Gastroesophageal sphincter (tissue), 4 donors: ENCODE results near the gene COL6A2. TPM values are rescaled to one million over a fixed set of nuclear protein-coding genes. Genes with fewer than 3 reads are reported as not detected.

Source experiments
- ATAC-seq: fragments of 150-250 bp; one replicate; pipeline ENCODE4 v1.9.1; 2016; ENCODE audit warnings: mild to moderate bottlenecking, moderate library complexity
- H3K27ac ChIP-seq, 4 donors: fragments of 200-600 bp; sonication (generic) in 3 of 4; 1 replicate in 3 of 4; 2 replicates in 1 of 4; pipeline ENCODE4 v1.5.1; 2016 to 2019
- H3K27me3 ChIP-seq: fragments of 200-600 bp; sonication (generic); one replicate; pipeline ENCODE4 v1.5.1; 2019
- H3K36me3 ChIP-seq, 2 donors: fragments of 200-600 bp; sonication (generic); one replicate each; pipeline ENCODE4 v1.5.1; 2019; ENCODE audit warnings: control low read depth in 1 of 2
- H3K4me1 ChIP-seq, 3 donors: fragments of 200-600 bp; sonication (generic); 1 replicate in 2 of 3; 2 replicates in 1 of 3; pipeline ENCODE4 v1.5.1; 2016 to 2019; ENCODE audit warnings: control low read depth in 2 of 3
- H3K4me3 ChIP-seq, 2 donors: fragments of 200-600 bp; sonication (generic); one replicate each; pipeline ENCODE4 v1.5.1; 2019; ENCODE audit warnings: mild to moderate bottlenecking in 1 of 2, moderate library complexity in 1 of 2
- H3K9me3 ChIP-seq, 3 donors: fragments of 200-600 bp; sonication (generic); one replicate each; pipeline ENCODE4 v1.5.1; 2017 to 2019; ENCODE audit warnings: control low read depth in 2 of 3
- CTCF ChIP-seq, 4 experiments: fragments of 200-600 bp in 2 of 4; fragments of 450-650 bp in 2 of 4; sonication (generic) in 1 of 4; IDR thresholded peaks; one replicate each; pipeline ENCODE4 v1.5.1; 2017 to 2019; ENCODE audit warnings: antibody characterized with exemption in 4 of 4, mild to moderate bottlenecking in 2 of 4, moderate library complexity in 2 of 4
- EP300 ChIP-seq: sonication (generic); formaldehyde crosslinking; IDR thresholded peaks from one replicate; pipeline ENCODE4 v1.6.1; 2017; ENCODE audit warnings: antibody characterized with exemption, mild to moderate bottlenecking
- POLR2A ChIP-seq, 2 donors: fragments of 450-650 bp; IDR thresholded peaks; one replicate each; pipeline ENCODE4 v1.6.1; 2017; ENCODE audit warnings: antibody characterized with exemption in 2 of 2, mild to moderate bottlenecking in 2 of 2, moderate library complexity in 1 of 2
- POLR2AphosphoS5 ChIP-seq: sonication (generic); formaldehyde crosslinking; IDR thresholded peaks from one replicate; pipeline ENCODE4 v1.6.1; 2017; ENCODE audit warnings: antibody characterized with exemption
- WGBS, 2 donors: methylation state at CpG; one replicate each; pipeline ENCODE4 v1.1.5; 2018; ENCODE audit warnings: low coverage in 1 of 2; 5-methylcytosine and 5-hydroxymethylcytosine counted together
- total RNA-seq, 4 donors: library from RNA; depleted of rRNA; stranded (reverse); fragments of >200 nt; gene quantifications; one replicate each; pipeline ENCODE4 v1.1.0, GENCODE V29; 2016

COL6A2 gene
- total RNA-seq, 4 donors from 2014 or later, result 720 to 1,286 (median 1,215) TPM

- WGBS, 2 donors, result no CpG with 5 or more reads among the region's 16 CpGs
- H3K27ac ChIP-seq, result no peak overlapping the region
- peaks cover 7% of the 10 kb centered on the region for H3K27me3 ChIP-seq
- no peaks in the 10 kb centered on the region for H3K36me3 ChIP-seq
- peaks cover 0 to 13% (median 8%) of the 10 kb centered on the region in 3 donors for H3K4me1 ChIP-seq
- H3K4me3 ChIP-seq, result no peak overlapping the region
- no peak for ATAC-seq
- H3K9me3 ChIP-seq, result no peaks in the 10 kb centered on the region
- TF ChIP-seq POLR2A (IDR thresholded peaks at IDR 0.05) (no peak), POLR2AphosphoS5 (no peak), CTCF (IDR thresholded peaks at IDR 0.05) (no peak), EP300 (no peak)
Measured at GRCh38 chr21:46154955-46155513, 57.1 kb downstream of the COL6A2 start.

- Histone ChIP-seq H3K27me3 (peaks cover 7% of the 10 kb centered on the region), H3K4me1 (peaks cover 0 to 13% (median 8%) of the 10 kb centered on the region in 3 donors), H3K9me3 (no peaks in the 10 kb centered on the region), H3K27ac (no peak within 1 kb of the TSS), H3K4me3 (no peak within 1 kb of the TSS), H3K36me3 (no peaks in the 10 kb centered on the region)
- TF ChIP-seq POLR2A (IDR thresholded peaks at IDR 0.05) (no peak), POLR2AphosphoS5 (no peak), EP300 (no peak), CTCF (IDR thresholded peaks at IDR 0.05) (no peak)
- 78 to 82% methylated on average over 12 to 18 of the region's 34 CpGs for WGBS, 2 donors
- ATAC-seq, result no peak
Measured at GRCh38 chr21:46155514-46156377, 57.8 kb downstream of the COL6A2 start, which contains the start of gene FTCD. Gene FTCD (minus strand): TSS chr21:46155579. CDS start chr21:46155523, 56 bp downstream.

GRCh38 chr21:46156378-46156645 lies 58.4 kb downstream of the COL6A2 start:
- Histone ChIP-seq H3K36me3 (no peaks in the 10 kb centered on the region), H3K4me3 (no peak overlapping the region), H3K9me3 (no peaks in the 10 kb centered on the region), H3K27ac (no peak overlapping the region), H3K27me3 (peaks cover 11% of the 10 kb centered on the region), H3K4me1 (peaks cover 0 to 18% (median 8%) of the 10 kb centered on the region in 3 donors)
- WGBS, 2 donors, result 79 to 94% methylated on average over 6 to 7 of the region's 7 CpGs
- TF ChIP-seq CTCF (IDR thresholded peaks at IDR 0.05), result no peak
- TF ChIP-seq POLR2A (IDR thresholded peaks at IDR 0.05), result no peak
- no peak for TF ChIP-seq POLR2AphosphoS5
- TF ChIP-seq EP300, result no peak
- no peak for ATAC-seq

- ATAC-seq, result no peak
- WGBS, 2 donors, result 66% methylated on average over 10 of the region's 10 CpGs; no CpG with 5 or more reads in 1 of the 2 donors
- Histone ChIP-seq H3K36me3 (no peaks in the 10 kb centered on the region), H3K4me3 (no peak overlapping the region), H3K27ac (no peak overlapping the region), H3K9me3 (no peaks in the 10 kb centered on the region), H3K27me3 (peaks cover 14% of the 10 kb centered on the region), H3K4me1 (peaks cover 0 to 21% (median 8%) of the 10 kb centered on the region in 3 donors)
- TF ChIP-seq CTCF (IDR thresholded peaks at IDR 0.05) (no peak), POLR2A (IDR thresholded peaks at IDR 0.05) (no peak), EP300 (no peak), POLR2AphosphoS5 (no peak)
Measured at GRCh38 chr21:46156678-46157077, 58.8 kb downstream of the COL6A2 start.
